ENCODE data around the gene TMEM35B. TPM values are rescaled to one million over a fixed set of nuclear protein-coding genes. Genes with fewer than 3 reads are reported as not detected.

The TMEM35B gene
- polyA plus RNA-seq, 1 donor (not counting 4 experiments of a cell fraction or from before 2014, with no cell fraction given) = 26.4 TPM

GRCh38 chr1:35032384-35032739 is 47.2 kb upstream of the TMEM35B start:
- TF ChIP-seq, protein P1, sequence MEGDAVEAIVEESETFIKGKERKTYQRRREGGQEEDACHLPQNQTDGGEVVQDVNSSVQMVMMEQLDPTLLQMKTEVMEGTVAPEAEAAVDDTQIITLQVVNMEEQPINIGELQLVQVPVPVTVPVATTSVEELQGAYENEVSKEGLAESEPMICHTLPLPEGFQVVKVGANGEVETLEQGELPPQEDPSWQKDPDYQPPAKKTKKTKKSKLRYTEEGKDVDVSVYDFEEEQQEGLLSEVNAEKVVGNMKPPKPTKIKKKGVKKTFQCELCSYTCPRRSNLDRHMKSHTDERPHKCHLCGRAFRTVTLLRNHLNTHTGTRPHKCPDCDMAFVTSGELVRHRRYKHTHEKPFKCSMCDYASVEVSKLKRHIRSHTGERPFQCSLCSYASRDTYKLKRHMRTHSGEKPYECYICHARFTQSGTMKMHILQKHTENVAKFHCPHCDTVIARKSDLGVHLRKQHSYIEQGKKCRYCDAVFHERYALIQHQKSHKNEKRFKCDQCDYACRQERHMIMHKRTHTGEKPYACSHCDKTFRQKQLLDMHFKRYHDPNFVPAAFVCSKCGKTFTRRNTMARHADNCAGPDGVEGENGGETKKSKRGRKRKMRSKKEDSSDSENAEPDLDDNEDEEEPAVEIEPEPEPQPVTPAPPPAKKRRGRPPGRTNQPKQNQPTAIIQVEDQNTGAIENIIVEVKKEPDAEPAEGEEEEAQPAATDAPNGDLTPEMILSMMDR (optimal IDR thresholded peaks at IDR 0.05 in 1 of 3, IDR thresholded peaks at IDR 0.05 in 1 of 3, conservative IDR thresholded peaks at IDR 0.05 in 1 of 3; ENCODE audit: extremely low read depth in 1 of 3, insufficient read depth in 2 of 3, low read length in 3 of 3) = no peak
- no peak for TF ChIP-seq EZH2 (IDR thresholded peaks at IDR 0.05; ENCODE audit: low read length)
- peak overlapping the region; percentile 66 for H3K4me2 ChIP-seq (ENCODE audit: control insufficient read depth, extremely low read depth, insufficient read depth, low read depth, low read length)
- H3K4me3 ChIP-seq (ENCODE audit: control insufficient read depth in 2 of 3, extremely low read depth in 1 of 3, insufficient read depth in 2 of 3, low read depth in 1 of 3, low read length in 3 of 3) = peak overlapping the region; percentile 17 to 99 (median 98)
- peak overlapping the region; percentile 82 for H2AFZ ChIP-seq (ENCODE audit: control insufficient read depth, low read length)
- no peaks in the 10 kb centered on the region for H3K9me1 ChIP-seq (ENCODE audit: control insufficient read depth, extremely low read depth, insufficient read depth, low read length)
- H3K27me3 ChIP-seq (ENCODE audit: control insufficient read depth, extremely low read depth, insufficient read depth, low read length) = no peaks in the 10 kb centered on the region
- no peak overlapping the region for H3K27ac ChIP-seq (ENCODE audit: control insufficient read depth, insufficient read depth, low read length)
- FAIRE-seq = no peak
- H4K20me1 ChIP-seq (ENCODE audit: control insufficient read depth, extremely low read depth, insufficient read depth, low read length) = no peaks in the 10 kb centered on the region
- no peak overlapping the region for H3K9ac ChIP-seq (ENCODE audit: control insufficient read depth, extremely low read depth, insufficient read depth, low read length)
- DNase-seq (ENCODE audit: low read depth, low spot score) = no peak
- dilution Hi-C loops (cut with MboI; ENCODE audit: extremely low pct_ligation_motif_present, low sequenced_read_pairs) = no loop called here
- H3K79me2 ChIP-seq (ENCODE audit: control insufficient read depth, insufficient read depth, low read length) = peaks cover 12% of the 10 kb centered on the region
- peaks cover 6% of the 10 kb centered on the region for H3K4me1 ChIP-seq (ENCODE audit: control insufficient read depth, extremely low read depth, insufficient read depth, low read length)
- H3K9me3 ChIP-seq (ENCODE audit: control insufficient read depth, low read depth, low read length) = no peaks in the 10 kb centered on the region
- peaks cover 3% of the 10 kb centered on the region in 2 experiments for H3K36me3 ChIP-seq (ENCODE audit: control insufficient read depth in 2 of 2, extremely low read depth in 1 of 2, insufficient read depth in 2 of 2, low read length in 2 of 2)

DNA sequence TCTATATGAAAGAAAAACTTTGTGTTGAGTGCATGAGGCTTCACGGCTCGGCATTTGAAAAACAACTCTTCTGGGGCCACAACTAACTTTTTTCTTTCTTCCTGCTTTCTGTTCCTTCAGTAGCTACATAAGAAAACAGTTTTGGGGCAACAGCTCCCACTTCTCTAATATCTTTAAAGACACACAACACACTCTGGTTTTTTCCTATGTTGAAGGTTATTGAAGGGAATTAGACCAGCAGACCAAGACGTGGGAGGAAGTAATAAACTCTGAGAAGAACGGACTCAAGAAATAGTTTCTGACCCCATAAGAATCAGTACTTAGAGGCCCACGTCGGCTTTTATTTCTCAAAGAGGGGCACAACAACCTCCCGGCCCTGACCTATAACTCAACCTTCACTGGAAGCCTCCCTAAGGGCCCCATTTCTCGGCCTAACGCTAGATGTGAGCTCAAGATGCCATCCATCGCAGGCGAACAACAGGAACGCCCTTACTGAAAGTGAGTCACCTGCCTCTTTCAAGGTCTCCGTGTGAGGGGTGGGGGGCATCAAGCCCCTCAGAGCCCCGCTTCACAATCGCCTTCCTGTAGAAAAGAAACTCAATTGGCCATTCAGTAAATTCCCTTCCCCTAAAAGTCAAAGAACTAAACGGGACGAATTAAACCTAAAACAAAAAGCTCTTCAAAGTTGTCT is 45.8 kb upstream of the TMEM35B start:
- peak overlapping the region; percentile 94 for H3K9ac ChIP-seq (ENCODE audit: control insufficient read depth, extremely low read depth, insufficient read depth, low read length)
- no peaks in the 10 kb centered on the region for H3K27me3 ChIP-seq (ENCODE audit: control insufficient read depth, extremely low read depth, insufficient read depth, low read length)
- H3K9me3 ChIP-seq (ENCODE audit: control insufficient read depth, low read depth, low read length) = no peaks in the 10 kb centered on the region
- no peaks in the 10 kb centered on the region for H3K9me1 ChIP-seq (ENCODE audit: control insufficient read depth, extremely low read depth, insufficient read depth, low read length)
- H3K79me2 ChIP-seq (ENCODE audit: control insufficient read depth, insufficient read depth, low read length) = peaks cover 12% of the 10 kb centered on the region
- peak overlapping the region; percentile 73 to 99 (median 98) for H3K4me3 ChIP-seq (ENCODE audit: control insufficient read depth in 2 of 3, extremely low read depth in 1 of 3, insufficient read depth in 2 of 3, low read depth in 1 of 3, low read length in 3 of 3)
- dilution Hi-C loops (cut with MboI; ENCODE audit: extremely low pct_ligation_motif_present, low sequenced_read_pairs) = no loop called here
- H3K4me2 ChIP-seq (ENCODE audit: control insufficient read depth, extremely low read depth, insufficient read depth, low read depth, low read length) = peak overlapping the region; percentile 66
- no peak for TF ChIP-seq EZH2 (IDR thresholded peaks at IDR 0.05; ENCODE audit: low read length)
- TF ChIP-seq, protein P1 (optimal IDR thresholded peaks at IDR 0.05 in 1 of 3, IDR thresholded peaks at IDR 0.05 in 1 of 3, conservative IDR thresholded peaks at IDR 0.05 in 1 of 3; ENCODE audit: extremely low read depth in 1 of 3, insufficient read depth in 2 of 3, low read length in 3 of 3) = no peak
- no peaks in the 10 kb centered on the region for H4K20me1 ChIP-seq (ENCODE audit: control insufficient read depth, extremely low read depth, insufficient read depth, low read length)
- H2AFZ ChIP-seq (ENCODE audit: control insufficient read depth, low read length) = peak overlapping the region; percentile 99
- FAIRE-seq (no peak), DNase-seq (ENCODE audit: low read depth, low spot score) (no peak)
- H3K4me1 ChIP-seq (ENCODE audit: control insufficient read depth, extremely low read depth, insufficient read depth, low read length) = peaks cover 6% of the 10 kb centered on the region
- H3K27ac ChIP-seq (ENCODE audit: control insufficient read depth, insufficient read depth, low read length) = peak overlapping the region; percentile 98
- peaks cover 3% of the 10 kb centered on the region in 2 experiments for H3K36me3 ChIP-seq (ENCODE audit: control insufficient read depth in 2 of 2, extremely low read depth in 1 of 2, insufficient read depth in 2 of 2, low read length in 2 of 2)

Measured in keratinocyte (primary cell).